Spleen (tissue), 11 donors: Measurements from ENCODE around the gene SLC22A12. TPM values are rescaled to one million over a fixed set of nuclear protein-coding genes. Genes with fewer than 3 reads are reported as not detected.

ENCODE experiments used
- DNase-seq: peaks from one replicate; pipeline ENCODE4 v3.0.0-alpha.2; 2020
- H3K27ac ChIP-seq, 8 donors: fragments of 200-600 bp; sonication (generic) in 7 of 8; 1 replicate in 4 of 8; 2 replicates in 4 of 8; pipeline versions ENCODE4 v1.5.0 to v1.8.0; 2016 to 2021; ENCODE audit warnings: inconsistent platforms in 4 of 8, mild to moderate bottlenecking in 4 of 8, moderate library complexity in 1 of 8
- H3K27me3 ChIP-seq, 7 donors: fragments of 200-600 bp; sonication (generic) in 6 of 7; replicated peaks in 1 of 7; 1 replicate in 4 of 7; 2 replicates in 3 of 7; pipeline versions ENCODE4 v1.5.0 to v1.8.0; 2016 to 2021; ENCODE audit warnings: inconsistent platforms in 3 of 7, mild to moderate bottlenecking in 1 of 7
- H3K36me3 ChIP-seq, 6 donors: fragments of 200-600 bp; sonication (generic) in 5 of 6; 1 replicate in 4 of 6; 2 replicates in 2 of 6; pipeline versions ENCODE4 v1.5.0 to v1.8.0; 2016 to 2021; ENCODE audit warnings: inconsistent platforms in 2 of 6
- H3K4me1 ChIP-seq, 6 donors: fragments of 200-600 bp; sonication (generic) in 5 of 6; 1 replicate in 3 of 6; 2 replicates in 3 of 6; pipeline versions ENCODE4 v1.5.0 to v1.8.0; 2016 to 2021; ENCODE audit warnings: inconsistent platforms in 3 of 6
- H3K4me3 ChIP-seq, 8 donors: fragments of 200-600 bp; sonication (generic) in 7 of 8; 1 replicate in 4 of 8; 2 replicates in 4 of 8; pipeline versions ENCODE4 v1.5.0 to v1.8.0; 2016 to 2021; ENCODE audit warnings: inconsistent platforms in 4 of 8, mild to moderate bottlenecking in 4 of 8, moderate library complexity in 2 of 8
- H3K9me3 ChIP-seq, 8 donors: fragments of 200-600 bp; sonication (generic) in 7 of 8; 1 replicate in 4 of 8; 2 replicates in 4 of 8; pipeline versions ENCODE4 v1.5.0 to v1.8.0; 2016 to 2021; ENCODE audit warnings: inconsistent platforms in 4 of 8
- POLR2A ChIP-seq, 3 donors: fragments of 450-650 bp; IDR thresholded peaks; one replicate each; pipeline ENCODE4 v1.5.1; 2017; ENCODE audit warnings: antibody characterized with exemption in 3 of 3, mild to moderate bottlenecking in 1 of 3
- POLR2AphosphoS5 ChIP-seq, 3 donors: sonication (generic); formaldehyde crosslinking; IDR thresholded peaks; one replicate each; pipeline ENCODE4 v1.5.1; 2017; ENCODE audit warnings: antibody characterized with exemption in 3 of 3
- WGBS, 5 donors: extraction: QIAGEN DNeasy Blood & Tissue Kit in 3 of 5; methylation state at CpG; one replicate each; pipeline versions ENCODE4 v1.1.5 to v1.1.7; 2013 to 2018; 5-methylcytosine and 5-hydroxymethylcytosine counted together
- intact Hi-C: fragments of 100-400 bp; cut with DNase I; formaldehyde crosslinking; loops from one replicate; pipeline ENCODE4 v1.15.0; 2023; ENCODE audit warnings: low total_unique reads
- polyA plus RNA-seq, 3 donors: library from polyadenylated mRNA; stranded (reverse); fragments of 200-250 nt; gene quantifications; one replicate each; pipeline ENCODE4 v1.2.1, GENCODE V29; 2013
- total RNA-seq, 7 donors: library from RNA; depleted of rRNA in 3 of 7; stranded (reverse); fragments of >200 nt in 3 of 7; fragmentation: NEBNext Ultra II Directional in 4 of 7; extraction: Animal tissue kit (Norgen Biotek cat#: 25700) in 4 of 7; gene quantifications; one replicate each; pipeline versions ENCODE4 v1.1.0 to v1.2.1, GENCODE V29; 2016 to 2021
- TF ChIP-seq, protein P1 (sequence below), 11 experiments: fragments of 200-600 bp in 7 of 11; fragments of 450-650 bp in 4 of 11; sonication (generic) in 4 of 11; IDR thresholded peaks in 8 of 11; conservative IDR thresholded peaks in 3 of 11; 1 replicate in 7 of 11; 2 replicates in 4 of 11; pipeline versions ENCODE4 v1.4.0 to v1.8.0; 2016 to 2021; ENCODE audit warnings: antibody characterized with exemption in 11 of 11, inconsistent platforms in 4 of 11, mild to moderate bottlenecking in 1 of 11
- donor health status: healthy with polysubstance abuse.
- donor health status: DM: no; HTN: no; CAD: no; lungs with moderate emphysema.
- donor health status: DM: no; HTN: no; CAD: no.
- donor health status: Bipolar disorder and iron deficiency.
- donor health status: healthy.
- donor health status: DM: no; HTN: no; CAD: no.
- donor health status: DM: yes; HTN: yes; CAD: no.

The SLC22A12 gene
- total and polyA plus RNA-seq, 10 donors: not detected

- peaks cover 0 to 12% (median 0%) of the 10 kb centered on the region in 7 donors for H3K27me3 ChIP-seq
- H3K36me3 ChIP-seq: no peaks in the 10 kb centered on the region
- no peak overlapping the region for H3K4me3 ChIP-seq
- peaks cover 4 to 27% (median 11%) of the 10 kb centered on the region in 6 donors for H3K4me1 ChIP-seq
- 85 to 94% (median 92%) methylated on average over 6 of the region's 6 CpGs for WGBS, 5 donors
- H3K27ac ChIP-seq: no peak overlapping the region
- no peaks in the 10 kb centered on the region for H3K9me3 ChIP-seq
- DNase-seq: no peak
- intact Hi-C loops: no loop called here
- TF ChIP-seq POLR2A (IDR thresholded peaks at IDR 0.05): no peak
- TF ChIP-seq, protein P1, sequence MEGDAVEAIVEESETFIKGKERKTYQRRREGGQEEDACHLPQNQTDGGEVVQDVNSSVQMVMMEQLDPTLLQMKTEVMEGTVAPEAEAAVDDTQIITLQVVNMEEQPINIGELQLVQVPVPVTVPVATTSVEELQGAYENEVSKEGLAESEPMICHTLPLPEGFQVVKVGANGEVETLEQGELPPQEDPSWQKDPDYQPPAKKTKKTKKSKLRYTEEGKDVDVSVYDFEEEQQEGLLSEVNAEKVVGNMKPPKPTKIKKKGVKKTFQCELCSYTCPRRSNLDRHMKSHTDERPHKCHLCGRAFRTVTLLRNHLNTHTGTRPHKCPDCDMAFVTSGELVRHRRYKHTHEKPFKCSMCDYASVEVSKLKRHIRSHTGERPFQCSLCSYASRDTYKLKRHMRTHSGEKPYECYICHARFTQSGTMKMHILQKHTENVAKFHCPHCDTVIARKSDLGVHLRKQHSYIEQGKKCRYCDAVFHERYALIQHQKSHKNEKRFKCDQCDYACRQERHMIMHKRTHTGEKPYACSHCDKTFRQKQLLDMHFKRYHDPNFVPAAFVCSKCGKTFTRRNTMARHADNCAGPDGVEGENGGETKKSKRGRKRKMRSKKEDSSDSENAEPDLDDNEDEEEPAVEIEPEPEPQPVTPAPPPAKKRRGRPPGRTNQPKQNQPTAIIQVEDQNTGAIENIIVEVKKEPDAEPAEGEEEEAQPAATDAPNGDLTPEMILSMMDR (IDR thresholded peaks at IDR 0.05 in 8 of 11, conservative IDR thresholded peaks at IDR 0.05 in 3 of 11): no peak
Observed at GRCh38 chr11:64629103-64629502, 38.1 kb downstream of the SLC22A12 start.

GRCh38 chr11:64629796-64630562 is 39.0 kb downstream of the SLC22A12 start:
- no peak overlapping the region for H3K27ac ChIP-seq
- H3K9me3 ChIP-seq: no peaks in the 10 kb centered on the region
- peaks cover 0 to 15% (median 0%) of the 10 kb centered on the region in 7 donors for H3K27me3 ChIP-seq
- peaks cover 4 to 18% (median 5%) of the 10 kb centered on the region in 6 donors for H3K4me1 ChIP-seq
- TF ChIP-seq, protein P1 (IDR thresholded peaks at IDR 0.05 in 8 of 11, conservative IDR thresholded peaks at IDR 0.05 in 3 of 11): no peak
- TF ChIP-seq POLR2AphosphoS5 (IDR thresholded peaks at IDR 0.05) (no peak), POLR2A (IDR thresholded peaks at IDR 0.05) (no peak)
- H3K4me3 ChIP-seq: no peak overlapping the region
- WGBS, 5 donors: 65 to 80% (median 70%) methylated on average over 50 to 56 of the region's 56 CpGs
- DNase-seq: no peak
- H3K36me3 ChIP-seq: no peaks in the 10 kb centered on the region
- intact Hi-C loops: no loop called here

DNA sequence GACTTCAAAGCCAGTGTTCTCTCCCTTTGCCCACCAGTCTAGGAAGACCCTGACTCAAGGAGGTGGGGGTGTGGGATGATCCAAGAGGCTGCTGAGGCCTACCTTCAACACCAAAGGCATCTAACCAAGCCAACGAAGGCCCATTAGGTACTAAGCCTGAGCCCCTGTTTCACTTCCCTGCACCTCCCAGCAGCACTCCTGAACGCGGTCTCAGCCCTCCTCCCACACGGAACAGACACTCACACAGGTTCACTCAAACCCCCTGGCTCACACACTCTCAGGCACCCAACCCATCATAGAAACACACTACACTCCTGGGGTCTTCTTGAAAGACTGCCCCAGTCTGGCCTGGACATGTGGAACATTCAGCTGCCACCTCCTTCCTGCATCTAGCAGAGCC is 40.7 kb downstream of the SLC22A12 start:
- Histone ChIP-seq H3K27ac (no peak overlapping the region), H3K27me3 (peaks cover 0 to 30% (median 0%) of the 10 kb centered on the region in 7 donors), H3K9me3 (no peaks in the 10 kb centered on the region), H3K4me1 (peaks cover 0 to 7% (median 0%) of the 10 kb centered on the region in 6 donors), H3K36me3 (no peaks in the 10 kb centered on the region), H3K4me3 (no peak overlapping the region)
- WGBS, 5 donors: 61 to 81% (median 66%) methylated on average over 4 of the region's 4 CpGs
- intact Hi-C loops: no loop called here
- no peak for DNase-seq
- no peak for TF ChIP-seq POLR2A (IDR thresholded peaks at IDR 0.05)

DNA sequence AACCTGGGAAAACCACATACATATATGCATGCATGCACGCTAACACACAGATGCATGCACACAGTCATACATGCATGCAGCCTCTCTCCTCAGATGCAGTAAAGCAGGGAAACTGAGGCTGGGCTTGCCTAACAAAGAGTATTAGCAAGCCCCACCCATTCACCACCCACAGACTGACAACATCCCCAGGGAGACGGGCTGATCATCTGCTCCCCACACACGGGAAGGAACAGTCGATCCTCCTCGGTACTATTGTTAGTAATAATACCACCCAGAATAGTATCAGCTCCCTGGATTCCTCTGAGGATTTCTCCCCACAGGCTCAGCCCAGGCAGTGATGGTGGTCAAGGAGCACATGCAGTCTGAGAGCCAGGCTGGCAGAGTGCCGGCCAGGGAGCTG is 41.2 kb downstream of the SLC22A12 start:
- Histone ChIP-seq H3K36me3 (no peaks in the 10 kb centered on the region), H3K4me1 (peaks cover 0 to 7% (median 0%) of the 10 kb centered on the region in 6 donors), H3K9me3 (no peaks in the 10 kb centered on the region), H3K4me3 (no peak overlapping the region), H3K27ac (no peak overlapping the region), H3K27me3 (peaks cover 0 to 36% (median 0%) of the 10 kb centered on the region in 7 donors)
- WGBS, 5 donors: 82 to 93% (median 86%) methylated on average over 6 of the region's 6 CpGs
- no peak for DNase-seq
- TF ChIP-seq, protein P1 (IDR thresholded peaks at IDR 0.05 in 8 of 11, conservative IDR thresholded peaks at IDR 0.05 in 3 of 11): no peak
- TF ChIP-seq POLR2AphosphoS5 (IDR thresholded peaks at IDR 0.05) (no peak), POLR2A (IDR thresholded peaks at IDR 0.05) (no peak)
- intact Hi-C loops: no loop called here
